LNCAP (cell line): Measurements from ENCODE around the gene MEP1B.

Source experiments
- TF ChIP-seq, protein P1 (sequence below): fragments of 450-650 bp; IDR thresholded peaks from 2 replicates; pipeline ENCODE4 v1.5.1; 2017; ENCODE audit warnings: mild to moderate bottlenecking

Gene MEP1B

DNA sequence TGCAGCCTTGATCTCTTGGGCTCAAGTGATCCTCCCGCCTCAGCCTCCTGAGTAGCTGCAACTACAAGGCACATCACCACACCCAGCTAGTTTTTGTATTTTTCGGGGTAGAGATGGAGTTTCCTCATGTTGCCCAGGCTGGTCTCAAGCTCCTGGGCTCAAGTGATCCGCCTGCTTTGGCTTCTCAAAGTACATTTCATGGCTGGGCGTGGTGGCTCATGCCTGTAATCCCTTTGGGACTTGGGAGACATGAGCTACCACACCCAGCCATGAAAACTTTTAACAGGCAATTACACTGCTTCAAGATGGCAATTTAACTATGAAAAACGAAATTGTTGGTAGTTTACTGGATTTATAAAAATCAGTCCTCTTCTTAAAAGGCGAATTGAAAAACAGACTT is 69.7 kb downstream of the MEP1B start:
- TF ChIP-seq, protein P1, sequence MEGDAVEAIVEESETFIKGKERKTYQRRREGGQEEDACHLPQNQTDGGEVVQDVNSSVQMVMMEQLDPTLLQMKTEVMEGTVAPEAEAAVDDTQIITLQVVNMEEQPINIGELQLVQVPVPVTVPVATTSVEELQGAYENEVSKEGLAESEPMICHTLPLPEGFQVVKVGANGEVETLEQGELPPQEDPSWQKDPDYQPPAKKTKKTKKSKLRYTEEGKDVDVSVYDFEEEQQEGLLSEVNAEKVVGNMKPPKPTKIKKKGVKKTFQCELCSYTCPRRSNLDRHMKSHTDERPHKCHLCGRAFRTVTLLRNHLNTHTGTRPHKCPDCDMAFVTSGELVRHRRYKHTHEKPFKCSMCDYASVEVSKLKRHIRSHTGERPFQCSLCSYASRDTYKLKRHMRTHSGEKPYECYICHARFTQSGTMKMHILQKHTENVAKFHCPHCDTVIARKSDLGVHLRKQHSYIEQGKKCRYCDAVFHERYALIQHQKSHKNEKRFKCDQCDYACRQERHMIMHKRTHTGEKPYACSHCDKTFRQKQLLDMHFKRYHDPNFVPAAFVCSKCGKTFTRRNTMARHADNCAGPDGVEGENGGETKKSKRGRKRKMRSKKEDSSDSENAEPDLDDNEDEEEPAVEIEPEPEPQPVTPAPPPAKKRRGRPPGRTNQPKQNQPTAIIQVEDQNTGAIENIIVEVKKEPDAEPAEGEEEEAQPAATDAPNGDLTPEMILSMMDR, result no peak

DNA sequence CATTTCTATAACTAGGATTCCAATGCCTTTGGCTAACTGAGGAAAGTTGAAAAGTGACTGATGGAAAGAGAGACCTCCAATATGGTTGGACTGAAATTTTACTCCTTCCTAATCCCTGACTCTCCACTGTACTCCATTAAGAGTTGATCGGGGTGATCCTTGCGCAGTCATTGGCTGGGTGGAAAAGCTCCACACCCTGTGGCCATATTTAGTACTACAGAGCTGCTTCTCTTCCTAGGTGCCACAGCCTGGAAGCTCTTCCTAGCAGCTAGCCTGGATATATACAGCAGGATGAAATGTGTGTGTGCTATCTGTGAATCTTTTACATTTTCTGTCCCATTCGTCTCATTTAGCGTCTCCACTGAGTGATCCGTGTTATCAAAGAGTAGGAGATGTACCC is 71.2 kb downstream of the MEP1B start:
- TF ChIP-seq, protein P1, result no peak

DNA sequence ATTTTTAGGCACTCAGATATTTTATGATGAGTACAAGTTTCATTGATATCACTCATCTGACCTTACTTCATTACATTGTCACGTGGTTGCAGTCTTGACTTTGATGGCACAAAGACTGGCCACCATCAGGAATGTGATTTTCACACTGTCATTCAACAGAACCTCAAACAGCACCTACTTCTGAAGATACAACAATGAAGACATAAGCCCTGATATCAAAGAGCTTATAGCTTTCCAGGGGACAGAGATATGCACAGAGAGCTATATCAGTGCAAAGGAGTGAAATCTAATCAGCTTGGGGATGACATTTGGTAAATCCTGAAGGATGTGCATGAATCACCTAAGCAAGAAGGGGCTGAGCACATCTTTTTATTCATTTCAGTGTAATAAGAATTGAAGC is 72.3 kb downstream of the MEP1B start:
- TF ChIP-seq, protein P1, result no peak

DNA sequence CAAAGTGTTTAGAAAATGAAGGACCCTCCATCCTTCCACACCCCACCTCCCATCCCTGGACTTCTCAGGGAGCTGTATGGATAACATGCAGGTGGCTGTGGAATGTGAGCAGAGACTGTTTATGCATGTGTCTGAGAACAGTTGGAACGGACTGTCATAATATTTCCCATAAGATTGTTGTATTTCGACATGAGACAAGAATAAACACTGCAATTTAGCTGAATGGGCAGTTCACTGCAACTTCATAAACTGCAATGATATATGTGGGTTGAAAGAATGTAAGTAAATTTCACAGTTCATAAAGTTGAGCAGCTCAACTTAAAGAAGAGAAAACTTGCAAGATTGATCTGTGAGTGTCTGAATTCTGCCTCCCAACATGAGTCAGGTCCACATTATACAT is 74.6 kb downstream of the MEP1B start:
- TF ChIP-seq, protein P1, result no peak

DNA sequence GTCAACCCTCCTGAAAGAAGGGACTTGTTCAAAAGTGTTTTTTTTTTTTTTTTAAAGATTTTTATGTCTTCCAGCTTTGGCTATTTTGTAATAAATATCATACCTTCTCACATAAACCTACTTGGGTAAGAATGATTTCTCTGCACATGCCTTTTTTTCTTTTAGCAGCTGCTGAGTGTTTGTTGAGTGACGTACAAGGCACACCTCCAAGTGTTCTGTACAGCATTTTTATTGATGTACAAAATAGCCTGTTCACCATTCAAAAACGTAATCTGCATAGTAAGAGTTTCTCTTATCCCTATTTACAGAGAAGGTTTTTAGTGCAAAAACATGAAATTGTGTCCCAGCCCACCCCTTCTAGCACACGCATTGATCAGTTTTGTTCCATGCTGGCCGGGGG is 77.6 kb downstream of the MEP1B start:
- TF ChIP-seq, protein P1, result no peak
